ENCODE data around the gene DPF1.

DNA sequence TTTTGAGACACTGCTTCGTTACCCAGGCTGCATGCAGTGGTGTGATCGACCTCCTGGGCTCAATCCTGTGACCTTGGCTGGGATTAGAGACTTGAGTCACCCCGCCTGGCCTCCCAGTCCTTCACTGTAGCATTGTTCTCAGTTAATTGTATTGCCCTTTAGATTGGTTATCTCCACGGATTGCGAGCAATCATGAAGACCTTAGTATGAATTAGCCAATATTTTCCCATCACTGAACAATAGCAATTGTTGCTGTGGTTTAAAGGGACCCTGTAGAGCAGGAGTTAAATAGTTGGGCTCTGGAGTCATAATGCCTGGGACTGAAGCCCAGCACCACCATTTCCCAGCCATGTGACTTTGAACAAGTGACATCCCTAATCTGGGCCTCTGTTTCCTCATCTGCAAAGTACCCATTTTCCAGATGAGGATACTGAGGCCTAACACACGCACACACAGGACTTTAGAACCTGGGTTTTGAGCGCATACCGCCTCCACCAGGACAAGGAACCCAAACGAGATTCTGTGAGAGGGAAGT, 23.8 kb upstream of the DPF1 start:
- TF ChIP-seq, protein P1, sequence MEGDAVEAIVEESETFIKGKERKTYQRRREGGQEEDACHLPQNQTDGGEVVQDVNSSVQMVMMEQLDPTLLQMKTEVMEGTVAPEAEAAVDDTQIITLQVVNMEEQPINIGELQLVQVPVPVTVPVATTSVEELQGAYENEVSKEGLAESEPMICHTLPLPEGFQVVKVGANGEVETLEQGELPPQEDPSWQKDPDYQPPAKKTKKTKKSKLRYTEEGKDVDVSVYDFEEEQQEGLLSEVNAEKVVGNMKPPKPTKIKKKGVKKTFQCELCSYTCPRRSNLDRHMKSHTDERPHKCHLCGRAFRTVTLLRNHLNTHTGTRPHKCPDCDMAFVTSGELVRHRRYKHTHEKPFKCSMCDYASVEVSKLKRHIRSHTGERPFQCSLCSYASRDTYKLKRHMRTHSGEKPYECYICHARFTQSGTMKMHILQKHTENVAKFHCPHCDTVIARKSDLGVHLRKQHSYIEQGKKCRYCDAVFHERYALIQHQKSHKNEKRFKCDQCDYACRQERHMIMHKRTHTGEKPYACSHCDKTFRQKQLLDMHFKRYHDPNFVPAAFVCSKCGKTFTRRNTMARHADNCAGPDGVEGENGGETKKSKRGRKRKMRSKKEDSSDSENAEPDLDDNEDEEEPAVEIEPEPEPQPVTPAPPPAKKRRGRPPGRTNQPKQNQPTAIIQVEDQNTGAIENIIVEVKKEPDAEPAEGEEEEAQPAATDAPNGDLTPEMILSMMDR (IDR thresholded peaks at IDR 0.05; ENCODE audit: low read depth, low read length, poor library complexity, severe bottlenecking), result no peak
- TF ChIP-seq EZH2phosphoT487 (IDR thresholded peaks at IDR 0.05; ENCODE audit: borderline replicate concordance, low read length), result no peak

All from DOHH2 (cell line).